Right atrium auricular region (tissue), 2 donors: ENCODE measurements around the gene GPHN. TPM values are rescaled to one million over a fixed set of nuclear protein-coding genes. Genes with fewer than 3 reads are reported as not detected.

Source experiments
- DNase-seq: peaks from one replicate; pipeline ENCODE4 v3.0.0-alpha.2; 2019; ENCODE audit warnings: low spot score
- H3K27ac ChIP-seq, 2 donors: fragments of 200-600 bp; sonication (generic); 1 replicate in 1 of 2; 2 replicates in 1 of 2; pipeline ENCODE4 v1.5.1; 2016 to 2019
- H3K27me3 ChIP-seq, 2 donors: fragments of 200-600 bp; sonication (generic); one replicate each; pipeline versions ENCODE4 v1.5.1 to v1.6.0; 2017 to 2019
- H3K36me3 ChIP-seq: fragments of 200-600 bp; sonication (generic); one replicate; pipeline ENCODE4 v1.5.1; 2016
- H3K4me1 ChIP-seq, 2 donors: fragments of 200-600 bp; sonication (generic); one replicate each; pipeline versions ENCODE4 v1.5.1 to v1.6.0; 2017 to 2019
- H3K4me3 ChIP-seq, 2 donors: fragments of 200-600 bp; sonication (generic); 1 replicate in 1 of 2; 2 replicates in 1 of 2; pipeline ENCODE4 v1.5.1; 2017 to 2019; ENCODE audit warnings: mild to moderate bottlenecking in 1 of 2, moderate library complexity in 1 of 2
- H3K9me3 ChIP-seq, 2 donors: fragments of 200-600 bp; sonication (generic); one replicate each; pipeline ENCODE4 v1.5.1; 2019
- total RNA-seq, 2 donors: library from RNA; depleted of rRNA; stranded (reverse); fragments of >200 nt; gene quantifications; one replicate each; pipeline ENCODE4 v1.1.0, GENCODE V29; 2016
- TF ChIP-seq, protein P1 (sequence below), 2 donors: fragments of 200-600 bp; sonication (generic); IDR thresholded peaks; one replicate each; pipeline ENCODE4 v1.5.1; 2019; ENCODE audit warnings: antibody characterized with exemption in 2 of 2

GPHN gene
- total RNA-seq, 2 donors from 2014 or later: 14.9 TPM

DNA sequence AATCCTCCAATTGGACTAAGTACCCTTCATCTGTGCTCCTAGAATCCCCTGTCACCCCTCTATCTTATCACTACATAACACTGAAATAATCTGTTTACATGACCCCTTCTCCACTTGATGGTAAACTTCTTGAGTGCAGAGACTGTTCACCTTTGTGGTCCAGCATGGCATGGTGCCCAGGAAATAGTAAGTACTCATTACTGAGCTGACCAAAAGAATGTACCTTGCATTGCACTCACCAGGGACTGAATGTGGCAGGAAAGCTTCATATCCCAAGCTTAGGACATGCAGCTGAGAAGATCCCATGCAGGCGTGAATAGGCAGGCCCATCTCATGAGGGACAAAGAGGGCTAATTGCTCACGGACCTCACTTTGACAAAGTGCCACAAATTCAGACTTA, 679.9 kb downstream of the GPHN start:
- no peaks in the 10 kb centered on the region for H3K27me3 ChIP-seq
- H3K4me1 ChIP-seq: no peaks in the 10 kb centered on the region
- H3K9me3 ChIP-seq: no peaks in the 10 kb centered on the region
- H3K36me3 ChIP-seq: no peaks in the 10 kb centered on the region
- H3K27ac ChIP-seq: no peak overlapping the region
- no peak overlapping the region for H3K4me3 ChIP-seq
- TF ChIP-seq, protein P1, sequence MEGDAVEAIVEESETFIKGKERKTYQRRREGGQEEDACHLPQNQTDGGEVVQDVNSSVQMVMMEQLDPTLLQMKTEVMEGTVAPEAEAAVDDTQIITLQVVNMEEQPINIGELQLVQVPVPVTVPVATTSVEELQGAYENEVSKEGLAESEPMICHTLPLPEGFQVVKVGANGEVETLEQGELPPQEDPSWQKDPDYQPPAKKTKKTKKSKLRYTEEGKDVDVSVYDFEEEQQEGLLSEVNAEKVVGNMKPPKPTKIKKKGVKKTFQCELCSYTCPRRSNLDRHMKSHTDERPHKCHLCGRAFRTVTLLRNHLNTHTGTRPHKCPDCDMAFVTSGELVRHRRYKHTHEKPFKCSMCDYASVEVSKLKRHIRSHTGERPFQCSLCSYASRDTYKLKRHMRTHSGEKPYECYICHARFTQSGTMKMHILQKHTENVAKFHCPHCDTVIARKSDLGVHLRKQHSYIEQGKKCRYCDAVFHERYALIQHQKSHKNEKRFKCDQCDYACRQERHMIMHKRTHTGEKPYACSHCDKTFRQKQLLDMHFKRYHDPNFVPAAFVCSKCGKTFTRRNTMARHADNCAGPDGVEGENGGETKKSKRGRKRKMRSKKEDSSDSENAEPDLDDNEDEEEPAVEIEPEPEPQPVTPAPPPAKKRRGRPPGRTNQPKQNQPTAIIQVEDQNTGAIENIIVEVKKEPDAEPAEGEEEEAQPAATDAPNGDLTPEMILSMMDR (IDR thresholded peaks at IDR 0.05): no peak
- no peak for DNase-seq

DNA sequence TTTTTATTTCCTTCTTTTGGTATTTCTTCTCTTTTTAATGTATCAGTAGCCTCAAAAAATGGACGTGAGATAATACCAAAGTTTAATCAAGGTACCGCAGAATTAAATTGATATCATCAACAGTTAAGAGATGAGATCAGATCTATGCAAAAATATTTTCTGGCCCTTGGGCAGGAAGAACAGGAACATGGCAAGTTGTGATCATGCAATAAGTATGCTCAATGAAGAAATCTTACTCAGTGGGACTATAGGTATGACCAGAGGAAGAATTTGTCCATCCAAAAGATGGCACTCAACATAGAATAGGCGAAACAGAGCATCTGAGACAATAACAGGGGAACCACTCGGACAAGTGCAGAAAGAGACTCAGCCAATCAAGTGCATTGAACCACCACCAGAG, 680.4 kb downstream of the GPHN start:
- Histone ChIP-seq H3K9me3 (no peaks in the 10 kb centered on the region), H3K36me3 (no peaks in the 10 kb centered on the region), H3K4me1 (no peaks in the 10 kb centered on the region), H3K27ac (no peak overlapping the region), H3K27me3 (no peaks in the 10 kb centered on the region), H3K4me3 (no peak overlapping the region)
- TF ChIP-seq, protein P1 (IDR thresholded peaks at IDR 0.05): no peak
- DNase-seq: no peak

DNA sequence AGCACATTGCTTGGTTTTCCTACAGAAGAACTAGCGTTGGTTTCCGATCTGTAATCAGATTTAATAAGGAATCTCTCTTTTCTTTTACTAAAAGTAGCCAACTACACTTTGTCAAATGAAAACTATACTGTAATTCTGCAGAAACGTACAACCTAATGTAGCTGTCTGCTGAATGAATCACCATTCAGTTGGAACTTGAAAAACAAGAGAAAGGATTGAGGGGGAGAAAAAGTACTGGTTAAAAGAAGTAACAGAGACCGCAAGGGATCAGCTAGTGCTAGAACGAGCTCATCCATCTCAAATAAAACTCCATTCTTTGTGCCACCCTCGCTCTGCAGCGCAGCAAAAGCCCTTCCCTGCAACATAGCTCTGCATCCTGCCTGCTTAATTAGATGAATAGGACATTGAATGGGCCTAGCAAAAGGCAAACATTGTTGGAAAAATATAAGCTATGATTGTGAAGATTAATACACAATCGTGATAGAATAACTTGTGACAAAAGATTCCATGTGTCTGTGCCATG, 683.9 kb downstream of the GPHN start:
- TF ChIP-seq, protein P1 (IDR thresholded peaks at IDR 0.05): no peak
- Histone ChIP-seq H3K36me3 (no peaks in the 10 kb centered on the region), H3K4me1 (no peaks in the 10 kb centered on the region), H3K27ac (no peak overlapping the region), H3K27me3 (no peaks in the 10 kb centered on the region), H3K4me3 (no peak overlapping the region), H3K9me3 (no peaks in the 10 kb centered on the region)
- no peak for DNase-seq

DNA sequence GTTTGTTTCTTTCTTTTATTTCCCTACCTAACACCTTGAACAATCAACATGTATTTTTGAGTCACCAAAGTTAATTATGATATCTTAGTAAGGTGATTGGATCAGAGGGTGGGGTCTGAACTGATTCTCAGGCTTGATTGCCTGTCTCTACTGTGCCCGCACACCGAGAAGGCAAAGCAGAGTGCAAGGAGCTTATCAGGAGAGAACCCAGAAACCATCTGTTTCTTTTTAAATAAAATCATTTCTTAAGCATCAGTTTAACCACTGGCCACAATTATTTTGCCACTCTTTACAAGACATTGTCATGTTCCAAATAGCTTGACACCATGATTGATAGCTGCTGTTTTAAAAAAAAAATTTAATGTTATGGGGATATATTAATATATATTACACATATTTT, 684.4 kb downstream of the GPHN start:
- Histone ChIP-seq H3K4me1 (no peaks in the 10 kb centered on the region), H3K27me3 (no peaks in the 10 kb centered on the region), H3K27ac (no peak overlapping the region), H3K4me3 (no peak overlapping the region), H3K36me3 (no peaks in the 10 kb centered on the region), H3K9me3 (no peaks in the 10 kb centered on the region)
- TF ChIP-seq, protein P1 (IDR thresholded peaks at IDR 0.05): no peak
- DNase-seq: no peak

DNA sequence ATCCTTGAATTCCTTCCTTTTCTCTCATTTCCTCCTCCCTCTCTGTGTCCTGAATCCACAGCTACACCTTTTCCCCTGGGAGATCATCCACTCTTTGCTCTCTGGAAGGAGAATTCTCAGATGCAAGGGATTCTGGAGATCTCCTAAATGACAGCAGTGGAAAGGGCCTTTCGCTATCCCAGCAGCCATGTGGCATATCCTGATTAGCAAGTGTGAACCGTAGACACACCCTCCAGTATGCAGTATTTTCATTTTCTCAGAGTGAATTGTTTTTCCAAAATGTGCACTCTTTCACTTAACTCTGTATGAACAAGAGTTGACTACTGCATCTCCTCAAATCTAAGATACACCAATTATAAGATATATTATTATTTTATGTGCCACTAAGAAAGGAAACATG, 687.3 kb downstream of the GPHN start:
- H3K27me3 ChIP-seq: no peaks in the 10 kb centered on the region
- no peaks in the 10 kb centered on the region for H3K4me1 ChIP-seq
- no peaks in the 10 kb centered on the region for H3K36me3 ChIP-seq
- TF ChIP-seq, protein P1 (IDR thresholded peaks at IDR 0.05): no peak
- H3K9me3 ChIP-seq: no peaks in the 10 kb centered on the region
- H3K4me3 ChIP-seq: no peak overlapping the region
- no peak for DNase-seq
- H3K27ac ChIP-seq: no peak overlapping the region

DNA sequence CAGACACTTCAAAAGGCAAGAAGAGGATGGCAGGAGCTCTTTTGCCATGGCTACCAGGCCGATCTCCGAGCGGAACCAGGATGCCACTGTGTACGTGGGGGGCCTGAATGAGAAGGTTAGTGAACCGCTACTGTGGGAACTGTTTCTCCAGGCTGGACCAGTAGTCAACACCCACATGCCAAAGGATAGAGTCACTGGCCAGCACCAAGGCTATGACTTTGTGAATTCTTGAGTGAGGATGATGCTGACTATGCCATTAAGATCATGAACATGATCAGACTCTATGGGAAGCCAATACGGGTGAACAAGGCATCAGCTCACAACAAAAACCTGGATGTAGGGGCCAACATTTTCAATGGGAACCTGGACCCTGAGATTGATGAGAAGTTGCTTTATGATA, 691.1 kb downstream of the GPHN start:
- Histone ChIP-seq H3K4me3 (no peak overlapping the region), H3K27ac (no peak overlapping the region), H3K9me3 (no peaks in the 10 kb centered on the region), H3K4me1 (no peaks in the 10 kb centered on the region), H3K27me3 (no peaks in the 10 kb centered on the region), H3K36me3 (no peaks in the 10 kb centered on the region)
- DNase-seq: no peak
- TF ChIP-seq, protein P1 (IDR thresholded peaks at IDR 0.05): no peak
